B cell (primary cell): ENCODE measurements around the gene MALRD1.

Experiments
- CTCF ChIP-seq: fragments of 200-600 bp; IDR thresholded peaks from one replicate; pipeline ENCODE4 v1.8.0; 2022; ENCODE audit warnings: antibody characterized with exemption, mild to moderate bottlenecking
- EZH2 ChIP-seq: IDR thresholded peaks from 2 replicates; pipeline ENCODE4 v1.6.1; 2012; ENCODE audit warnings: borderline replicate concordance, low read depth, mild to moderate bottlenecking, moderate library complexity, low read length; ENCODE audit not compliant: insufficient read depth, poor library complexity, severe bottlenecking

- TF ChIP-seq CTCF (no peak), EZH2 (no peak)
Measured at GRCh38 chr10:19728376-19728775, 679.8 kb downstream of the MALRD1 start.
